ENCODE measurements around the gene IGF1R.

GRCh38 chr15:98853161-98853560 is 204.8 kb downstream of the IGF1R start:
- TF ChIP-seq, protein P1, sequence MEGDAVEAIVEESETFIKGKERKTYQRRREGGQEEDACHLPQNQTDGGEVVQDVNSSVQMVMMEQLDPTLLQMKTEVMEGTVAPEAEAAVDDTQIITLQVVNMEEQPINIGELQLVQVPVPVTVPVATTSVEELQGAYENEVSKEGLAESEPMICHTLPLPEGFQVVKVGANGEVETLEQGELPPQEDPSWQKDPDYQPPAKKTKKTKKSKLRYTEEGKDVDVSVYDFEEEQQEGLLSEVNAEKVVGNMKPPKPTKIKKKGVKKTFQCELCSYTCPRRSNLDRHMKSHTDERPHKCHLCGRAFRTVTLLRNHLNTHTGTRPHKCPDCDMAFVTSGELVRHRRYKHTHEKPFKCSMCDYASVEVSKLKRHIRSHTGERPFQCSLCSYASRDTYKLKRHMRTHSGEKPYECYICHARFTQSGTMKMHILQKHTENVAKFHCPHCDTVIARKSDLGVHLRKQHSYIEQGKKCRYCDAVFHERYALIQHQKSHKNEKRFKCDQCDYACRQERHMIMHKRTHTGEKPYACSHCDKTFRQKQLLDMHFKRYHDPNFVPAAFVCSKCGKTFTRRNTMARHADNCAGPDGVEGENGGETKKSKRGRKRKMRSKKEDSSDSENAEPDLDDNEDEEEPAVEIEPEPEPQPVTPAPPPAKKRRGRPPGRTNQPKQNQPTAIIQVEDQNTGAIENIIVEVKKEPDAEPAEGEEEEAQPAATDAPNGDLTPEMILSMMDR (IDR thresholded peaks at IDR 0.05): no peak
- TF ChIP-seq POLR2A (IDR thresholded peaks at IDR 0.05): no peak

Data from transverse colon (tissue), 3 donors.